GM23338 (cell line): ENCODE data around the gene MEGF11. TPM values are rescaled to one million over a fixed set of nuclear protein-coding genes. Genes with fewer than 3 reads are reported as not detected.

ENCODE experiments used
- ATAC-seq: fragments of 200-7000 bp; cut with Tn5 transposase; 3 replicates; pipeline ENCODE4 v1.9.1; 2020
- DNase-seq: peaks from one replicate; pipeline ENCODE4 v3.0.0-alpha.2; 2015; ENCODE audit warnings: low spot score
- H2AFZ ChIP-seq: fragments of 200-600 bp; sonication (generic); 2 replicates; pipeline ENCODE4 v1.8.0; 2016; ENCODE audit warnings: antibody characterized with exemption, mild to moderate bottlenecking, moderate library complexity
- H3F3A ChIP-seq: fragments of 200-600 bp; sonication (generic); replicated peaks from 2 replicates; pipeline ENCODE4 v1.8.0; 2017; ENCODE audit warnings: antibody characterized with exemption, mixed run types, low read depth
- H3K27ac ChIP-seq: fragments of 200-600 bp; sonication (generic); 2 replicates; pipeline ENCODE4 v1.6.1; 2016; ENCODE audit warnings: low read depth
- H3K27me3 ChIP-seq: fragments of 200-600 bp; sonication (generic); 2 replicates; pipeline ENCODE4 v1.8.0; 2016; ENCODE audit warnings: mild to moderate bottlenecking, mixed run types, moderate library complexity; ENCODE audit not compliant: insufficient read depth
- H3K36me3 ChIP-seq: fragments of 200-600 bp; sonication (generic); 2 replicates; pipeline ENCODE4 v1.8.0; 2016; ENCODE audit warnings: mild to moderate bottlenecking; ENCODE audit not compliant: insufficient read depth
- H3K4me1 ChIP-seq: fragments of 200-600 bp; sonication (generic); 2 replicates; pipeline ENCODE4 v1.8.0; 2016; ENCODE audit warnings: mild to moderate bottlenecking, moderate library complexity; ENCODE audit not compliant: insufficient read depth
- H3K4me2 ChIP-seq: fragments of 200-600 bp; sonication (generic); 2 replicates; pipeline ENCODE4 v1.7.1; 2017; ENCODE audit warnings: mixed run types
- H3K4me3 ChIP-seq: fragments of 200-600 bp; sonication (generic); 2 replicates; pipeline ENCODE4 v1.6.1; 2016; ENCODE audit warnings: mixed run types
- H3K79me2 ChIP-seq: fragments of 200-600 bp; sonication (generic); replicated peaks from 2 replicates; pipeline ENCODE4 v1.8.0; 2017; ENCODE audit warnings: mild to moderate bottlenecking; ENCODE audit not compliant: insufficient read depth
- H3K9me2 ChIP-seq: fragments of 200-600 bp; sonication (generic); 2 replicates; pipeline ENCODE4 v1.8.0; 2017; ENCODE audit not compliant: insufficient read depth
- H4K20me1 ChIP-seq: fragments of 200-600 bp; sonication (generic); replicated peaks from 2 replicates; pipeline ENCODE4 v1.8.0; 2017; ENCODE audit warnings: mild to moderate bottlenecking; ENCODE audit not compliant: insufficient read depth
- H3K27ac Mint-ChIP-seq: 2 replicates; pipeline ENCODE4 v1.8.0; 2020; ENCODE audit warnings: inconsistent platforms, mild to moderate bottlenecking, moderate library complexity, mixed read lengths
- H3K27me3 Mint-ChIP-seq: 3 replicates; pipeline ENCODE4 v1.8.0; 2022; ENCODE audit warnings: low read depth, mild to moderate bottlenecking, moderate library complexity, mixed read lengths, inconsistent platforms; ENCODE audit not compliant: insufficient read depth, poor library complexity
- H3K36me3 Mint-ChIP-seq: 3 replicates; pipeline ENCODE4 v1.8.0; 2021; ENCODE audit warnings: low read depth, mild to moderate bottlenecking, inconsistent platforms, moderate library complexity, mixed read lengths
- H3K4me1 Mint-ChIP-seq: 3 replicates; pipeline ENCODE4 v1.8.0; 2020; ENCODE audit warnings: mild to moderate bottlenecking, inconsistent platforms, mixed read lengths
- H3K4me3 Mint-ChIP-seq: 3 replicates; pipeline ENCODE4 v1.8.0; 2021; ENCODE audit warnings: moderate library complexity, mild to moderate bottlenecking, inconsistent platforms, mixed read lengths
- H3K9me3 Mint-ChIP-seq: 3 replicates; pipeline ENCODE4 v1.8.0; 2020; ENCODE audit warnings: moderate library complexity, mild to moderate bottlenecking, inconsistent platforms, mixed read lengths
- CREB1 ChIP-seq: fragments of 250-450 bp; sonication (Bioruptor Pico); IDR thresholded peaks from 2 replicates; pipeline ENCODE4 v1.5.0; 2020; ENCODE audit warnings: low read depth, mild to moderate bottlenecking, moderate library complexity
- EZH2 ChIP-seq: fragments of 200-600 bp; sonication (generic); IDR thresholded peaks from one replicate; pipeline ENCODE4 v1.8.0; 2017; ENCODE audit warnings: antibody characterized with exemption, mild to moderate bottlenecking, low read depth; ENCODE audit not compliant: unreplicated experiment
- EZH2phosphoT487 ChIP-seq: fragments of 200-600 bp; sonication (generic); IDR thresholded peaks from one replicate; pipeline ENCODE4 v1.8.1; 2018; ENCODE audit warnings: antibody characterized with exemption; ENCODE audit not compliant: unreplicated experiment
- JUNB ChIP-seq: IDR thresholded peaks from one replicate; pipeline ENCODE4 v1.6.1; 2016; ENCODE audit warnings: antibody characterized with exemption; ENCODE audit not compliant: unreplicated experiment
- NANOG ChIP-seq: IDR thresholded peaks from 2 replicates; pipeline ENCODE4 v1.6.1; 2016; ENCODE audit warnings: antibody characterized with exemption, borderline replicate concordance
- POLR2AphosphoS5 ChIP-seq: IDR thresholded peaks from 2 replicates; pipeline ENCODE4 v1.6.1; 2016; ENCODE audit warnings: antibody characterized with exemption, low read depth
- STAT1 ChIP-seq: IDR thresholded peaks from one replicate; pipeline ENCODE4 v1.6.1; 2016; ENCODE audit warnings: antibody characterized with exemption; ENCODE audit not compliant: unreplicated experiment
- ZNF114 ChIP-seq: fragments of 250-450 bp; sonication (Bioruptor Pico); IDR thresholded peaks from 2 replicates; pipeline ENCODE4 v1.5.0; 2020; ENCODE audit warnings: mild to moderate bottlenecking, moderate library complexity
- ZNF331 ChIP-seq: fragments of 250-450 bp; sonication (Bioruptor Pico); IDR thresholded peaks from 2 replicates; pipeline ENCODE4 v1.5.0; 2020; ENCODE audit warnings: low read depth, mild to moderate bottlenecking, moderate library complexity
- polyA plus RNA-seq: library from polyadenylated mRNA; unstranded; fragments of >200 nt; fragmentation: Nextera tagmentation; extraction: Ambion mirVana; gene quantifications from 2 replicates; pipeline ENCODE4 v1.2.1, GENCODE V29; 2016
- total RNA-seq: library from RNA; depleted of rRNA; stranded (reverse); fragments of >200 nt; shearing (Covaris generic); gene quantifications from 2 replicates; pipeline ENCODE4 v1.2.3, GENCODE V29; 2014
- TF ChIP-seq, protein P1 (sequence below): fragments of 250-450 bp; sonication (Bioruptor Pico); IDR thresholded peaks from 2 replicates; pipeline ENCODE4 v1.5.0; 2020; ENCODE audit warnings: mild to moderate bottlenecking, moderate library complexity
- TF ChIP-seq, protein P2 (sequence below): IDR thresholded peaks from 2 replicates; pipeline ENCODE4 v1.6.1; 2016; ENCODE audit warnings: antibody characterized with exemption
- TF ChIP-seq, protein P3 (sequence below), 2 experiments: fragments of 200-600 bp in 1 of 2; sonication (generic) in 1 of 2; conservative IDR thresholded peaks; 2 replicates each; pipeline versions ENCODE4 v1.5.1 to v1.6.1; 2016 to 2017; ENCODE audit warnings: antibody characterized with exemption in 2 of 2, low read depth in 2 of 2, mild to moderate bottlenecking in 2 of 2, moderate library complexity in 1 of 2
- TF ChIP-seq, protein P4 (sequence below): IDR thresholded peaks from one replicate; pipeline ENCODE4 v1.6.1; 2018; ENCODE audit warnings: antibody characterized with exemption; ENCODE audit not compliant: unreplicated experiment

Gene MEGF11
- total and polyA plus RNA-seq, 2 experiments from 2014 or later = 1.3 to 1.9 TPM

DNA sequence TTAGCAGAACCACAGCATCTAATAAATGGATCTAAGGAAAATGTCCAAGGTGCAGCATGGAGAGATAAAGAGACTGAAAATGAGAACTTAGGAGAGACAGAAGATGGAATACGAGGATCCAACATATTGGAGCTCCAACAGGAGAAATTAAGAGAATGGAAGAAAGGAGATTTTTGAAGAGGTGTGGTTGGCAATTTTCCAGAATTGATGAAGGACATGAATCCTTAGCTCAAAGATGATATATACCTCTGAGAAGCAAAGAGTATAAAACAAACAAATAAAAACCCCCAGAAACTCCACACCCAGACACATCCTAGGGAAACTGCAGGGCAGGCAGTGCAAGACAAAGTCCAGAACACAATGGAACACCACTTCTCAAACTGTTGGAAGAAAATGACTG lies 141.2 kb downstream of the MEGF11 start:
- Histone ChIP-seq H2AFZ (no peak overlapping the region), H3K4me3 (no peak overlapping the region), H3K27ac (no peak overlapping the region), H3K27me3 (no peaks in the 10 kb centered on the region), H3K36me3 (no peaks in the 10 kb centered on the region), H3F3A (no peaks in the 10 kb centered on the region), H4K20me1 (no peaks in the 10 kb centered on the region), H3K79me2 (no peaks in the 10 kb centered on the region), H3K4me2 (no peak overlapping the region), H3K4me1 (no peaks in the 10 kb centered on the region; the same call in 1 of the 2 replicates), H3K9me2 (no peaks in the 10 kb centered on the region)
- Mint-ChIP-seq H3K4me3 (no peak overlapping the region), H3K27ac (no peak overlapping the region), H3K36me3 (no peaks in the 10 kb centered on the region), H3K27me3 (no peaks in the 10 kb centered on the region), H3K9me3 (no peaks in the 10 kb centered on the region), H3K4me1 (peaks cover 23% of the 10 kb centered on the region)
- no peak for DNase-seq
- no peak for ATAC-seq
- TF ChIP-seq, protein P1, sequence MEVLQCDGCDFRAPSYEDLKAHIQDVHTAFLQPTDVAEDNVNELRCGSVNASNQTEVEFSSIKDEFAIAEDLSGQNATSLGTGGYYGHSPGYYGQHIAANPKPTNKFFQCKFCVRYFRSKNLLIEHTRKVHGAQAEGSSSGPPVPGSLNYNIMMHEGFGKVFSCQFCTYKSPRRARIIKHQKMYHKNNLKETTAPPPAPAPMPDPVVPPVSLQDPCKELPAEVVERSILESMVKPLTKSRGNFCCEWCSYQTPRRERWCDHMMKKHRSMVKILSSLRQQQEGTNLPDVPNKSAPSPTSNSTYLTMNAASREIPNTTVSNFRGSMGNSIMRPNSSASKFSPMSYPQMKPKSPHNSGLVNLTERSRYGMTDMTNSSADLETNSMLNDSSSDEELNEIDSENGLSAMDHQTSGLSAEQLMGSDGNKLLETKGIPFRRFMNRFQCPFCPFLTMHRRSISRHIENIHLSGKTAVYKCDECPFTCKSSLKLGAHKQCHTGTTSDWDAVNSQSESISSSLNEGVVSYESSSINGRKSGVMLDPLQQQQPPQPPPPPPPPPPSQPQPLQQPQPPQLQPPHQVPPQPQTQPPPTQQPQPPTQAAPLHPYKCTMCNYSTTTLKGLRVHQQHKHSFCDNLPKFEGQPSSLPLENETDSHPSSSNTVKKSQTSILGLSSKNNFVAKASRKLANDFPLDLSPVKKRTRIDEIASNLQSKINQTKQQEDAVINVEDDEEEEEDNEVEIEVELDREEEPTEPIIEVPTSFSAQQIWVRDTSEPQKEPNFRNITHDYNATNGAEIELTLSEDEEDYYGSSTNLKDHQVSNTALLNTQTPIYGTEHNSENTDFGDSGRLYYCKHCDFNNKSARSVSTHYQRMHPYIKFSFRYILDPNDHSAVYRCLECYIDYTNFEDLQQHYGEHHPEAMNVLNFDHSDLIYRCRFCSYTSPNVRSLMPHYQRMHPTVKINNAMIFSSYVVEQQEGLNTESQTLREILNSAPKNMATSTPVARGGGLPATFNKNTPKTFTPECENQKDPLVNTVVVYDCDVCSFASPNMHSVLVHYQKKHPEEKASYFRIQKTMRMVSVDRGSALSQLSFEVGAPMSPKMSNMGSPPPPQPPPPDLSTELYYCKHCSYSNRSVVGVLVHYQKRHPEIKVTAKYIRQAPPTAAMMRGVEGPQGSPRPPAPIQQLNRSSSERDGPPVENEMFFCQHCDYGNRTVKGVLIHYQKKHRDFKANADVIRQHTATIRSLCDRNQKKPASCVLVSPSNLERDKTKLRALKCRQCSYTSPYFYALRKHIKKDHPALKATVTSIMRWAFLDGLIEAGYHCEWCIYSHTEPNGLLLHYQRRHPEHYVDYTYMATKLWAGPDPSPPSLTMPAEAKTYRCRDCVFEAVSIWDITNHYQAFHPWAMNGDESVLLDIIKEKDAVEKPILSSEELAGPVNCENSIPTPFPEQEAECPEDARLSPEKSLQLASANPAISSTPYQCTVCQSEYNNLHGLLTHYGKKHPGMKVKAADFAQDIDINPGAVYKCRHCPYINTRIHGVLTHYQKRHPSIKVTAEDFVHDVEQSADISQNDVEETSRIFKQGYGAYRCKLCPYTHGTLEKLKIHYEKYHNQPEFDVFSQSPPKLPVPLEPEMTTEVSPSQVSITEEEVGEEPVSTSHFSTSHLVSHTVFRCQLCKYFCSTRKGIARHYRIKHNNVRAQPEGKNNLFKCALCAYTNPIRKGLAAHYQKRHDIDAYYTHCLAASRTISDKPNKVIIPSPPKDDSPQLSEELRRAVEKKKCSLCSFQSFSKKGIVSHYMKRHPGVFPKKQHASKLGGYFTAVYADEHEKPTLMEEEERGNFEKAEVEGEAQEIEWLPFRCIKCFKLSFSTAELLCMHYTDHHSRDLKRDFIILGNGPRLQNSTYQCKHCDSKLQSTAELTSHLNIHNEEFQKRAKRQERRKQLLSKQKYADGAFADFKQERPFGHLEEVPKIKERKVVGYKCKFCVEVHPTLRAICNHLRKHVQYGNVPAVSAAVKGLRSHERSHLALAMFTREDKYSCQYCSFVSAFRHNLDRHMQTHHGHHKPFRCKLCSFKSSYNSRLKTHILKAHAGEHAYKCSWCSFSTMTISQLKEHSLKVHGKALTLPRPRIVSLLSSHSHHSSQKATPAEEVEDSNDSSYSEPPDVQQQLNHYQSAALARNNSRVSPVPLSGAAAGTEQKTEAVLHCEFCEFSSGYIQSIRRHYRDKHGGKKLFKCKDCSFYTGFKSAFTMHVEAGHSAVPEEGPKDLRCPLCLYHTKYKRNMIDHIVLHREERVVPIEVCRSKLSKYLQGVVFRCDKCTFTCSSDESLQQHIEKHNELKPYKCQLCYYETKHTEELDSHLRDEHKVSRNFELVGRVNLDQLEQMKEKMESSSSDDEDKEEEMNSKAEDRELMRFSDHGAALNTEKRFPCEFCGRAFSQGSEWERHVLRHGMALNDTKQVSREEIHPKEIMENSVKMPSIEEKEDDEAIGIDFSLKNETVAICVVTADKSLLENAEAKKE (CRISPR knock-in tag) = no peak
- TF ChIP-seq EZH2phosphoT487 (no peak), CREB1 (CRISPR knock-in tag) (no peak), STAT1 (no peak), EZH2 (no peak), NANOG (no peak), ZNF331 (no peak), POLR2AphosphoS5 (no peak), JUNB (no peak), ZNF114 (CRISPR knock-in tag) (no peak)
- TF ChIP-seq, protein P2, sequence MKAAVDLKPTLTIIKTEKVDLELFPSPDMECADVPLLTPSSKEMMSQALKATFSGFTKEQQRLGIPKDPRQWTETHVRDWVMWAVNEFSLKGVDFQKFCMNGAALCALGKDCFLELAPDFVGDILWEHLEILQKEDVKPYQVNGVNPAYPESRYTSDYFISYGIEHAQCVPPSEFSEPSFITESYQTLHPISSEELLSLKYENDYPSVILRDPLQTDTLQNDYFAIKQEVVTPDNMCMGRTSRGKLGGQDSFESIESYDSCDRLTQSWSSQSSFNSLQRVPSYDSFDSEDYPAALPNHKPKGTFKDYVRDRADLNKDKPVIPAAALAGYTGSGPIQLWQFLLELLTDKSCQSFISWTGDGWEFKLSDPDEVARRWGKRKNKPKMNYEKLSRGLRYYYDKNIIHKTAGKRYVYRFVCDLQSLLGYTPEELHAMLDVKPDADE = no peak
- TF ChIP-seq, protein P3, sequence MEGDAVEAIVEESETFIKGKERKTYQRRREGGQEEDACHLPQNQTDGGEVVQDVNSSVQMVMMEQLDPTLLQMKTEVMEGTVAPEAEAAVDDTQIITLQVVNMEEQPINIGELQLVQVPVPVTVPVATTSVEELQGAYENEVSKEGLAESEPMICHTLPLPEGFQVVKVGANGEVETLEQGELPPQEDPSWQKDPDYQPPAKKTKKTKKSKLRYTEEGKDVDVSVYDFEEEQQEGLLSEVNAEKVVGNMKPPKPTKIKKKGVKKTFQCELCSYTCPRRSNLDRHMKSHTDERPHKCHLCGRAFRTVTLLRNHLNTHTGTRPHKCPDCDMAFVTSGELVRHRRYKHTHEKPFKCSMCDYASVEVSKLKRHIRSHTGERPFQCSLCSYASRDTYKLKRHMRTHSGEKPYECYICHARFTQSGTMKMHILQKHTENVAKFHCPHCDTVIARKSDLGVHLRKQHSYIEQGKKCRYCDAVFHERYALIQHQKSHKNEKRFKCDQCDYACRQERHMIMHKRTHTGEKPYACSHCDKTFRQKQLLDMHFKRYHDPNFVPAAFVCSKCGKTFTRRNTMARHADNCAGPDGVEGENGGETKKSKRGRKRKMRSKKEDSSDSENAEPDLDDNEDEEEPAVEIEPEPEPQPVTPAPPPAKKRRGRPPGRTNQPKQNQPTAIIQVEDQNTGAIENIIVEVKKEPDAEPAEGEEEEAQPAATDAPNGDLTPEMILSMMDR (conservative IDR thresholded peaks at IDR 0.05; ENCODE audit: low read depth in 2 of 2) = no peak
- TF ChIP-seq, protein P4, sequence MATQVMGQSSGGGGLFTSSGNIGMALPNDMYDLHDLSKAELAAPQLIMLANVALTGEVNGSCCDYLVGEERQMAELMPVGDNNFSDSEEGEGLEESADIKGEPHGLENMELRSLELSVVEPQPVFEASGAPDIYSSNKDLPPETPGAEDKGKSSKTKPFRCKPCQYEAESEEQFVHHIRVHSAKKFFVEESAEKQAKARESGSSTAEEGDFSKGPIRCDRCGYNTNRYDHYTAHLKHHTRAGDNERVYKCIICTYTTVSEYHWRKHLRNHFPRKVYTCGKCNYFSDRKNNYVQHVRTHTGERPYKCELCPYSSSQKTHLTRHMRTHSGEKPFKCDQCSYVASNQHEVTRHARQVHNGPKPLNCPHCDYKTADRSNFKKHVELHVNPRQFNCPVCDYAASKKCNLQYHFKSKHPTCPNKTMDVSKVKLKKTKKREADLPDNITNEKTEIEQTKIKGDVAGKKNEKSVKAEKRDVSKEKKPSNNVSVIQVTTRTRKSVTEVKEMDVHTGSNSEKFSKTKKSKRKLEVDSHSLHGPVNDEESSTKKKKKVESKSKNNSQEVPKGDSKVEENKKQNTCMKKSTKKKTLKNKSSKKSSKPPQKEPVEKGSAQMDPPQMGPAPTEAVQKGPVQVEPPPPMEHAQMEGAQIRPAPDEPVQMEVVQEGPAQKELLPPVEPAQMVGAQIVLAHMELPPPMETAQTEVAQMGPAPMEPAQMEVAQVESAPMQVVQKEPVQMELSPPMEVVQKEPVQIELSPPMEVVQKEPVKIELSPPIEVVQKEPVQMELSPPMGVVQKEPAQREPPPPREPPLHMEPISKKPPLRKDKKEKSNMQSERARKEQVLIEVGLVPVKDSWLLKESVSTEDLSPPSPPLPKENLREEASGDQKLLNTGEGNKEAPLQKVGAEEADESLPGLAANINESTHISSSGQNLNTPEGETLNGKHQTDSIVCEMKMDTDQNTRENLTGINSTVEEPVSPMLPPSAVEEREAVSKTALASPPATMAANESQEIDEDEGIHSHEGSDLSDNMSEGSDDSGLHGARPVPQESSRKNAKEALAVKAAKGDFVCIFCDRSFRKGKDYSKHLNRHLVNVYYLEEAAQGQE = no peak
